Suppressor macrophage (primary cell): ENCODE measurements around the gene GRIK4.

Experiments used
- DNase-seq, 4 experiments: peaks; one replicate each; pipeline ENCODE4 v3.0.0-alpha.2; 2020 to 2022

Gene GRIK4

GRCh38 chr11:120509346-120510053, 2.0 kb upstream of the GRIK4 start:
- no peak for DNase-seq

- no peak for DNase-seq
These were observed 987 bp upstream of the GRIK4 start for GRCh38 chr11:120510406-120511115.

- no peak for DNase-seq
These were observed 531 bp downstream of the GRIK4 start for GRCh38 chr11:120511820-120512738.

- no peak for DNase-seq
These were observed 1.3 kb downstream of the GRIK4 start for GRCh38 chr11:120512739-120513435.

- DNase-seq: no peak
These were observed 2.1 kb downstream of the GRIK4 start for GRCh38 chr11:120513436-120514315.

GRCh38 chr11:120514541-120515121, 3.1 kb downstream of the GRIK4 start:
- DNase-seq: no peak

GRCh38 chr11:120515186-120515723, 3.7 kb downstream of the GRIK4 start:
- no peak for DNase-seq

- no peak for DNase-seq
These were observed 5.2 kb downstream of the GRIK4 start for GRCh38 chr11:120516461-120517389.

- DNase-seq: no peak
These were observed 5.8 kb downstream of the GRIK4 start for GRCh38 chr11:120517390-120517761.

GRCh38 chr11:120517801-120518291, 6.3 kb downstream of the GRIK4 start:
- DNase-seq: no peak

- DNase-seq: no peak
These were observed 6.8 kb downstream of the GRIK4 start for GRCh38 chr11:120518356-120518755.

- no peak for DNase-seq
These were observed 7.9 kb downstream of the GRIK4 start for GRCh38 chr11:120519474-120519873.

GRCh38 chr11:120520091-120520822, 8.7 kb downstream of the GRIK4 start:
- DNase-seq: no peak

- no peak for DNase-seq
These were observed 9.6 kb downstream of the GRIK4 start for GRCh38 chr11:120521176-120521575.

- DNase-seq: no peak
These were observed 10.5 kb downstream of the GRIK4 start for GRCh38 chr11:120522021-120522420.

- DNase-seq: no peak
These were observed 11.2 kb downstream of the GRIK4 start for GRCh38 chr11:120522736-120523135.

GRCh38 chr11:120523196-120523595, 11.6 kb downstream of the GRIK4 start:
- no peak for DNase-seq

GRCh38 chr11:120524536-120525085, 13.1 kb downstream of the GRIK4 start:
- DNase-seq: no peak
